Colonic mucosa (tissue), 4 donors: ENCODE measurements around the gene MYEF2. TPM values are rescaled to one million over a fixed set of nuclear protein-coding genes. Genes with fewer than 3 reads are reported as not detected.

ENCODE experiments used
- DNase-seq: peaks from one replicate; pipeline ENCODE4 v3.0.0-alpha.2; 2020
- H3K27ac ChIP-seq: fragments of 200-600 bp; one replicate; pipeline ENCODE4 v1.8.0; 2021
- H3K27me3 ChIP-seq: fragments of 200-600 bp; one replicate; pipeline ENCODE4 v1.8.0; 2021
- H3K36me3 ChIP-seq: fragments of 200-600 bp; one replicate; pipeline ENCODE4 v1.8.0; 2021
- H3K4me1 ChIP-seq: fragments of 200-600 bp; one replicate; pipeline ENCODE4 v1.8.0; 2021; ENCODE audit warnings: mild to moderate bottlenecking
- H3K4me3 ChIP-seq: fragments of 200-600 bp; one replicate; pipeline ENCODE4 v1.8.0; 2021
- H3K9ac ChIP-seq, 2 donors: one replicate each; pipeline ENCODE4 v1.7.0; 2013; ENCODE audit warnings: control low read depth in 2 of 2, low read depth in 2 of 2, low read length in 2 of 2
- H3K9me3 ChIP-seq: fragments of 200-600 bp; one replicate; pipeline ENCODE4 v1.8.0; 2021
- CTCF ChIP-seq: fragments of 200-600 bp; IDR thresholded peaks from one replicate; pipeline ENCODE4 v1.8.0; 2022; ENCODE audit warnings: antibody characterized with exemption, mild to moderate bottlenecking
- intact Hi-C: fragments of 100-400 bp; cut with DNase I; formaldehyde crosslinking; loops from one replicate; pipeline ENCODE4 v1.14.1; 2022
- total RNA-seq, 2 donors: library from RNA; stranded (reverse); fragmentation: NEBNext Ultra II Directional in 1 of 2; extraction: Animal tissue kit (Norgen Biotek cat#: 25700) in 1 of 2; gene quantifications; one replicate each; pipeline ENCODE4 v1.2.1, GENCODE V29; 2021
- donor health status: healthy.
- donor health status: DM: no; HTN: no; CAD: no.
- donor health status: DM: no; HTN: no; CAD: no.

The MYEF2 gene
- total RNA-seq, 2 donors from 2014 or later, result 12.4 to 13.5 TPM

- Histone ChIP-seq H3K4me1 (no peaks in the 10 kb centered on the region), H3K27ac (no peak overlapping the region), H3K4me3 (no peak overlapping the region), H3K27me3 (no peaks in the 10 kb centered on the region), H3K9ac (no peak overlapping the region), H3K36me3 (no peaks in the 10 kb centered on the region), H3K9me3 (no peaks in the 10 kb centered on the region)
- no peak for TF ChIP-seq CTCF
- DNase-seq, result no peak
- intact Hi-C loops, result no loop called here
Observed at GRCh38 chr15:48109856-48110531, 68.1 kb downstream of the MYEF2 start.

GRCh38 chr15:48109212-48109611 is 68.9 kb downstream of the MYEF2 start:
- DNase-seq, result no peak
- intact Hi-C loops, result no loop called here

GRCh38 chr15:48105936-48106335 is 72.2 kb downstream of the MYEF2 start:
- Histone ChIP-seq H3K4me1 (no peaks in the 10 kb centered on the region), H3K4me3 (no peak overlapping the region), H3K36me3 (no peaks in the 10 kb centered on the region), H3K27me3 (no peaks in the 10 kb centered on the region), H3K9ac (no peak overlapping the region), H3K9me3 (no peaks in the 10 kb centered on the region), H3K27ac (no peak overlapping the region)
- DNase-seq, result no peak
- intact Hi-C loops, result no loop called here
- TF ChIP-seq CTCF, result no peak

More at GRCh38 chr15:48109212-48109611, 68.9 kb downstream of the MYEF2 start:
- Histone ChIP-seq H3K4me3 (no peak overlapping the region), H3K27me3 (no peaks in the 10 kb centered on the region), H3K4me1 (no peaks in the 10 kb centered on the region), H3K27ac (no peak overlapping the region), H3K36me3 (no peaks in the 10 kb centered on the region), H3K9me3 (no peaks in the 10 kb centered on the region), H3K9ac (no peak overlapping the region)
- TF ChIP-seq CTCF, result no peak

GRCh38 chr15:48103647-48104046 is 74.4 kb downstream of the MYEF2 start:
- H3K9ac ChIP-seq, result no peak overlapping the region
- H3K9me3 ChIP-seq, result no peaks in the 10 kb centered on the region
- H3K4me3 ChIP-seq, result no peak overlapping the region
- H3K27me3 ChIP-seq, result no peaks in the 10 kb centered on the region
- no peak overlapping the region for H3K27ac ChIP-seq
- H3K36me3 ChIP-seq, result no peaks in the 10 kb centered on the region
- no peak for TF ChIP-seq CTCF
- H3K4me1 ChIP-seq, result no peaks in the 10 kb centered on the region
- intact Hi-C loops, result no loop called here
- no peak for DNase-seq

DNA sequence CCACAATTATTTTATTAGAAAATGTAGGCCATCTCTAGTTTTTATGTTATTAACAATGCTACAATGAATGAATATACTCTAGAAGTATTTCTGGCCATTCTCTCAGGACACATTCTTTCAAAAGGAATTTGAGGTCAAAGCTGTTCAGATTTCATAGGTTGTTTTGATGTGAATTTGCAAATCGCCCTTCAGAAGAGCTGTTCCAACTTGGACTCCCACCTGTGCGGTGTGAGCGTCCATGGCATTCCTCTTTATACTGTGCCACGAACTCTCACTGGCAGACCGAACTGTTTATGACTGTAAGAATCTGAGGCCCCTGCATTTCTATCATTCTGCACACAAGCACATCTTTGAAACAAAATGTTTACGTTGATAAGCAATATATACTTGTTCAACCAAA is 75.9 kb downstream of the MYEF2 start:
- H3K9ac ChIP-seq, result no peak overlapping the region
- TF ChIP-seq CTCF, result no peak
- DNase-seq, result no peak
- intact Hi-C loops, result no loop called here
- no peaks in the 10 kb centered on the region for H3K4me1 ChIP-seq
- no peaks in the 10 kb centered on the region for H3K9me3 ChIP-seq
- H3K4me3 ChIP-seq, result no peak overlapping the region
- H3K36me3 ChIP-seq, result no peaks in the 10 kb centered on the region
- no peaks in the 10 kb centered on the region for H3K27me3 ChIP-seq
- no peak overlapping the region for H3K27ac ChIP-seq
